Sigmoid colon (tissue), 4 donors: Measurements from ENCODE around the gene MAP1A.

ENCODE experiments used
- CTCF ChIP-seq, 4 experiments: fragments of 450-650 bp in 3 of 4; fragments of 200-600 bp in 1 of 4; IDR thresholded peaks; one replicate each; pipeline ENCODE4 v1.5.1; 2016 to 2019; ENCODE audit warnings: antibody characterized with exemption in 4 of 4, mild to moderate bottlenecking in 3 of 4, moderate library complexity in 2 of 4
- EP300 ChIP-seq, 4 donors: sonication (generic); formaldehyde crosslinking; IDR thresholded peaks; one replicate each; pipeline ENCODE4 v1.6.1; 2017; ENCODE audit warnings: antibody characterized with exemption in 4 of 4
- POLR2AphosphoS5 ChIP-seq, 4 donors: sonication (generic); formaldehyde crosslinking; IDR thresholded peaks; one replicate each; pipeline ENCODE4 v1.6.1; 2017; ENCODE audit warnings: antibody characterized with exemption in 4 of 4

GRCh38 chr15:43520138-43520537 lies 2.7 kb downstream of the MAP1A start:
- no peak for TF ChIP-seq CTCF (IDR thresholded peaks at IDR 0.05)
- TF ChIP-seq POLR2AphosphoS5 (IDR thresholded peaks at IDR 0.05), result no peak
- no peak for TF ChIP-seq EP300 (IDR thresholded peaks at IDR 0.05)
